ENCODE data around the gene LRG1. TPM values are rescaled to one million over a fixed set of nuclear protein-coding genes. Genes with fewer than 3 reads are reported as not detected.

Gene LRG1
- total and polyA plus RNA-seq, 9 of the 15 experiments (the other 6 are each of a cell fraction or from before 2014, with no cell fraction given), result 1.5 to 11.9 (median 8.7) TPM

DNA sequence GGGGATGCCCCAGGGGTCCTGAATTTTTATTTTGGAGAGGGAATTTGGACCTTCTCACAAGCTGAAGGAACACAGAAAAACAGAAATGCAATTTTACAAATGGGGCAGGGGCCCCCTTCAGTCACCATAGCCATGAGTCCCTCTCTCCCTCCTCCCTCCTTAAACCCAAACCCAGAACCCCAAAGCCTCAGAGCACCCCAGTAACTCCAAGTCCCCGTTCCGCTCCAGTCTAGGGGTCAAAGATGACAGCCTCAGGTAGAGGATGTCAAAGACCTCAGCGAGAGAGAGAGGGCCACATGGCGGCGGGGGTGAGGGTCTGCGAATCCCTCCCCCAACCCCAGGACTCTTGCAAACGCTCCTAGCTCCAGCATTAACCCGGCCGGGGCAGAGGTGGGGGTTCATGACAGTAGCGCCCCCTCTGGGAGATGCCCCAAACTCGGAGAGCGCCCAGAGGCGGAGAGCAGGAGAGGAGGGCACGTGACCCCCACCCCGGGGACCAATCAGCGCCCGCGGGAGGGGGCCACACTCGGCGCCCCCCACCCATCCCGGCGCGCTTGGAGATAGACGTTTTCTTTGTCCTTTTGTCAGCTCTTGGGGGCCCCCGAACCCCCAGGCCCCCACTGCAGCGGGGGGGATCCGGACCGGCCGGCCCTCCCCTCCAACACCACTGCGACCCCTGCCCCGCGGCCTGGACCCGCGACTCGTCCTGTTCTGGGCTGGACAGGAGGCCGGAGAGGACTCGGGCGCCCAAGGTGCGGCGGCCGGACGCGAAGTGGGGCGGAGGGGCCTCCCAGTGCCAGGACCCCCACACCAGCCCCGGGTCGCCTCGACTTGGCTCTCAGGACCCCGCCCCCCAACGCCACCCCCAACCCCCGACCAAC lies 40.4 kb upstream of the LRG1 start (continued):
- TF ChIP-seq POLR2AphosphoS5 (IDR thresholded peaks at IDR 0.05; ENCODE audit: control insufficient read depth, insufficient read depth, low read depth, low read length) (no peak), MIER1 (IDR thresholded peaks at IDR 0.05; ENCODE audit: low read depth) (no peak), DNMT1 (IDR thresholded peaks at IDR 0.05) (no peak), RB1 (IDR thresholded peaks at IDR 0.05; ENCODE audit: low read depth) (peak; percentile 35; the same call in 1 of the 2 replicates), BCOR (IDR thresholded peaks at IDR 0.05) (0 out of 2 replicates have a peak, but pooled peaks have one; percentile 27), HSF4 (CRISPR knock-in tag; IDR thresholded peaks at IDR 0.05; ENCODE audit: borderline replicate concordance) (no peak), HDAC2 (IDR thresholded peaks at IDR 0.05) (no peak), TAF7 (tag; IDR thresholded peaks at IDR 0.05) (no peak), POLR2G (IDR thresholded peaks at IDR 0.05; ENCODE audit: low read depth, low read length) (no peak), HNRNPUL1 (IDR thresholded peaks at IDR 0.05; ENCODE audit: low read length) (no peak), ILK (tag; IDR thresholded peaks at IDR 0.05; ENCODE audit: borderline replicate concordance, low read depth) (no peak), KDM1A (IDR thresholded peaks at IDR 0.05) (no peak), RBM34 (IDR thresholded peaks at IDR 0.05; ENCODE audit: borderline replicate concordance, insufficient read depth, low read length) (no peak), ESRRA (IDR thresholded peaks at IDR 0.05; ENCODE audit: borderline replicate concordance, low read depth) (no peak), CXXC5 (CRISPR knock-in tag; IDR thresholded peaks at IDR 0.05) (no peak), PTRF (tag; IDR thresholded peaks at IDR 0.05) (no peak), MTA3 (IDR thresholded peaks at IDR 0.05; ENCODE audit: borderline replicate concordance) (0 out of 2 replicates have a peak, but pooled peaks have one; percentile 31), TGIF2 (CRISPR knock-in tag; IDR thresholded peaks at IDR 0.05) (no peak), KDM5B (IDR thresholded peaks at IDR 0.05; ENCODE audit: insufficient replicate concordance, low read depth, low read length) (no peak), ZKSCAN8 (CRISPR knock-in tag; IDR thresholded peaks at IDR 0.05) (no peak), BRD9 (IDR thresholded peaks at IDR 0.05; ENCODE audit: low read depth, partially characterized antibody) (no peak)
- TF ChIP-seq, protein P1, sequence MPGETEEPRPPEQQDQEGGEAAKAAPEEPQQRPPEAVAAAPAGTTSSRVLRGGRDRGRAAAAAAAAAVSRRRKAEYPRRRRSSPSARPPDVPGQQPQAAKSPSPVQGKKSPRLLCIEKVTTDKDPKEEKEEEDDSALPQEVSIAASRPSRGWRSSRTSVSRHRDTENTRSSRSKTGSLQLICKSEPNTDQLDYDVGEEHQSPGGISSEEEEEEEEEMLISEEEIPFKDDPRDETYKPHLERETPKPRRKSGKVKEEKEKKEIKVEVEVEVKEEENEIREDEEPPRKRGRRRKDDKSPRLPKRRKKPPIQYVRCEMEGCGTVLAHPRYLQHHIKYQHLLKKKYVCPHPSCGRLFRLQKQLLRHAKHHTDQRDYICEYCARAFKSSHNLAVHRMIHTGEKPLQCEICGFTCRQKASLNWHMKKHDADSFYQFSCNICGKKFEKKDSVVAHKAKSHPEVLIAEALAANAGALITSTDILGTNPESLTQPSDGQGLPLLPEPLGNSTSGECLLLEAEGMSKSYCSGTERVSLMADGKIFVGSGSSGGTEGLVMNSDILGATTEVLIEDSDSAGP (CRISPR knock-in tag; IDR thresholded peaks at IDR 0.05), result no peak
- TF ChIP-seq, protein P2, sequence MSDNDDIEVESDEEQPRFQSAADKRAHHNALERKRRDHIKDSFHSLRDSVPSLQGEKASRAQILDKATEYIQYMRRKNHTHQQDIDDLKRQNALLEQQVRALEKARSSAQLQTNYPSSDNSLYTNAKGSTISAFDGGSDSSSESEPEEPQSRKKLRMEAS (CRISPR knock-in tag; IDR thresholded peaks at IDR 0.05), result 0 out of 2 replicates have a peak, but pooled peaks have one; percentile 11
- TF ChIP-seq, protein P3, sequence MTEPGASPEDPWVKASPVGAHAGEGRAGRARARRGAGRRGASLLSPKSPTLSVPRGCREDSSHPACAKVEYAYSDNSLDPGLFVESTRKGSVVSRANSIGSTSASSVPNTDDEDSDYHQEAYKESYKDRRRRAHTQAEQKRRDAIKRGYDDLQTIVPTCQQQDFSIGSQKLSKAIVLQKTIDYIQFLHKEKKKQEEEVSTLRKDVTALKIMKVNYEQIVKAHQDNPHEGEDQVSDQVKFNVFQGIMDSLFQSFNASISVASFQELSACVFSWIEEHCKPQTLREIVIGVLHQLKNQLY (CRISPR knock-in tag; conservative IDR thresholded peaks at IDR 0.05), result no peak
- TF ChIP-seq, protein P4, sequence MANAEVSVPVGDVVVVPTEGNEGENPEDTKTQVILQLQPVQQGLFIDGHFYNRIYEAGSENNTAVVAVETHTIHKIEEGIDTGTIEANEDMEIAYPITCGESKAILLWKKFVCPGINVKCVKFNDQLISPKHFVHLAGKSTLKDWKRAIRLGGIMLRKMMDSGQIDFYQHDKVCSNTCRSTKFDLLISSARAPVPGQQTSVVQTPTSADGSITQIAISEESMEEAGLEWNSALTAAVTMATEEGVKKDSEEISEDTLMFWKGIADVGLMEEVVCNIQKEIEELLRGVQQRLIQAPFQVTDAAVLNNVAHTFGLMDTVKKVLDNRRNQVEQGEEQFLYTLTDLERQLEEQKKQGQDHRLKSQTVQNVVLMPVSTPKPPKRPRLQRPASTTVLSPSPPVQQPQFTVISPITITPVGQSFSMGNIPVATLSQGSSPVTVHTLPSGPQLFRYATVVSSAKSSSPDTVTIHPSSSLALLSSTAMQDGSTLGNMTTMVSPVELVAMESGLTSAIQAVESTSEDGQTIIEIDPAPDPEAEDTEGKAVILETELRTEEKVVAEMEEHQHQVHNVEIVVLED (CRISPR knock-in tag; IDR thresholded peaks at IDR 0.05), result no peak
